ENCODE data around the gene CSNK2B.
"Not testable (repeated sequence)": the region's sequence is repeated elsewhere in the genome, so short reads cannot be mapped to it uniquely, and the experiment has no call there.

CSNK2B gene

DNA sequence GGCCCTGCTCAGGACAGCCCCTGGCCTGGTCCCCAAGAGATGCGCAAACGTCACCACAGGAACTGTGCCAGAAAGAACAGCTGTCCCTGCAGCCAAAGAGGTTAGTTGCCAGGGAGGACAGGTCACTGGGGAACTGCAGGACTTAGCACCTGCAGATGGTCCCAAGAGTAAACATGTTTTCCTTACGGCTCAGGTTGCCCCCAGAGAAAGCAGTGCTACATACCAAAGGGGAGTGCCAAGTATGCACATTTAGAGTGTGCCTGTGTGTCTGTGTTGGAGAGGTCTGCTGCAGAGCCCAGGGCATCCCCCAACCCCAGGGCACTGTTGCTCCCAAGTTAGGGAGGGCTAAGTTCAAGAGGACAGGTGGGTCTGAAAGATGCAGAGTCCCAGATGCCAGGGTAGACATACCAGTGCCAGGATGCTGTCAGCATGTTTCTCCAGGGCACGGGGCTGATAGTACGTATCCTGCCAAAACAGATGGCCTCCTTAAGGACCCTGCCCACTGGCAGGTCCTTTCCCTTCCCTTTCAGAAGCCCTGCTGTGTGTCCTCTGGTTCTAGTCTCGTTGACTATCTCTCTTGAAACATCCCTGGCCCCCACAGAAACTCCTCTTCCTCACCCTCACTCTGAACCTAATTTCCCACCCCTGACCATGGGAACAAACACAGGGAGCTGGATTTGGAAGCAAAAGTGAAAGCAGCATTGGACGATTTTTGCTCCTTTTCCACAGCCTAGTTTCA lies 36.0 kb downstream of the CSNK2B start:
- peak overlapping the region; percentile 99 for H3K4me3 Mint-ChIP-seq
- H3K27me3 Mint-ChIP-seq, result no peaks in the 10 kb centered on the region
- ATAC-seq (ENCODE audit: low read depth) (no peak), DNase-seq (ENCODE audit: low spot score in 2 of 2) (no peak)
- H3K9me3 Mint-ChIP-seq, result no peaks in the 10 kb centered on the region
- peaks cover 23% of the 10 kb centered on the region for H3K4me1 Mint-ChIP-seq
- peak overlapping the region; percentile 97 for H3K27ac Mint-ChIP-seq
- H3K36me3 Mint-ChIP-seq, result peaks cover 5% of the 10 kb centered on the region

- Mint-ChIP-seq H3K9me3 (no peaks in the 10 kb centered on the region), H3K4me1 (peaks cover 21% of the 10 kb centered on the region), H3K27me3 (no peaks in the 10 kb centered on the region), H3K36me3 (peaks cover 3% of the 10 kb centered on the region), H3K27ac (peak overlapping the region; percentile 97), H3K4me3 (peak overlapping the region; percentile 99)
- ATAC-seq (ENCODE audit: low read depth) (no peak), DNase-seq (ENCODE audit: low spot score in 2 of 2) (no peak)
Observed at GRCh38 chr6:31702405-31702818, 36.5 kb downstream of the CSNK2B start.

GRCh38 chr6:31702819-31703716 lies 37.2 kb downstream of the CSNK2B start, which contains the start of gene ABHD16A:
ABHD16A (minus strand) TSS chr6:31703324; CDS start chr6:31703281, 43 bp downstream.
- ATAC-seq (ENCODE audit: low read depth) (peak; percentile 95), DNase-seq (ENCODE audit: low spot score in 2 of 2) (peak; percentile 93 to 95)
- Mint-ChIP-seq H3K4me3 (peak within 1 kb of the TSS; percentile 99), H3K4me1 (peaks cover 17% of the 10 kb centered on the region), H3K36me3 (no peaks in the 10 kb centered on the region), H3K27me3 (no peaks in the 10 kb centered on the region), H3K9me3 (no peaks in the 10 kb centered on the region), H3K27ac (peak within 1 kb of the TSS; percentile 97)

DNA sequence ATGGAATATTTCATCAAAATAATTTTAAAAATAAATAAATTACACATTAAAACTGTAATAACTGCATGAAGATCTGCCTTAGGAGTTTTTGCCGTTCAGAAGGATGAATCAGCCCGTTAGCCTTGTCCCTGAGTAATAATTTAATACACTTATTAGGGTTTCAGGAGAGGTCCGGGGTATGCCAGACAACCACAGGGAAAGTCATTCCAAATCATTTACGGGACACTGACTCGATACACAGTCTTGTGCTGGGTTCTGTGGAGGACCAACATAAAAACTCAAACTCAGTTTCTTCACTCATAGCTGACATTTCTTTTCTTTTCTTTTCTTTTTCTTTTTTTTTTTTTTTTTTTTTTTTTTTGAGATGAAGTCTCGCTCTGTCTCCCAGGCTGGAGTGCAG lies 40.1 kb downstream of the CSNK2B start:
- ATAC-seq (ENCODE audit: low read depth) (no peak), DNase-seq (ENCODE audit: low spot score in 2 of 2) (no peak)
- Mint-ChIP-seq H3K27me3 (no peaks in the 10 kb centered on the region), H3K9me3 (no peaks in the 10 kb centered on the region), H3K4me3 (no peak overlapping the region), H3K36me3 (no peaks in the 10 kb centered on the region), H3K27ac (no peak overlapping the region), H3K4me1 (peaks cover 22% of the 10 kb centered on the region)

DNA sequence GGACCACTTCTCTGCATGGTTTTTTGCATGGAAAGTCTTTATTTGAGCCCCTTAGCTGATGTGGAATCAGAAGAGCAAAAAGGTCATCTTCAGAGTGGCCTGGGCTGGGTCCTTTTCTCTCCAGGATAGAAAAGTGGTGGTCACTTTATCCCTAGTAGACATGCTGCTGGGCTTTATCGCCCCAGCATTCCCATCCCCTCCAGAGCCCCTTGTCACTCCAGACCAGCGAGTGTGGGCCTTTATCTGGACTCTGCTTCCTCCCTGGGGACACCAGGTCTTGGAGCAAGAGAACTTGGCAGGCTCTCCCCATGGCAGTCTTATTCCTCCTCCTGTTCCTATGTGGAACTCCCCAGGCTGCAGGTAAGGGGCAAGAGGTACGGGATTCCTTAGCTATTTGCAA lies 40.7 kb downstream of the CSNK2B start, which contains the start of gene LY6G6F:
Gene LY6G6F, plus strand, starts transcription at position 268 of the 400 bp plus-strand sequence. Its CDS starts 41 bp downstream, at position 309.
- ATAC-seq (ENCODE audit: low read depth), result no peak
- Mint-ChIP-seq H3K27me3 (no peaks in the 10 kb centered on the region), H3K9me3 (no peaks in the 10 kb centered on the region), H3K4me1 (peaks cover 19% of the 10 kb centered on the region), H3K27ac (no peak within 1 kb of the TSS), H3K4me3 (no peak within 1 kb of the TSS), H3K36me3 (no peaks in the 10 kb centered on the region)
- no peak for DNase-seq (ENCODE audit: low spot score in 2 of 2)

DNA sequence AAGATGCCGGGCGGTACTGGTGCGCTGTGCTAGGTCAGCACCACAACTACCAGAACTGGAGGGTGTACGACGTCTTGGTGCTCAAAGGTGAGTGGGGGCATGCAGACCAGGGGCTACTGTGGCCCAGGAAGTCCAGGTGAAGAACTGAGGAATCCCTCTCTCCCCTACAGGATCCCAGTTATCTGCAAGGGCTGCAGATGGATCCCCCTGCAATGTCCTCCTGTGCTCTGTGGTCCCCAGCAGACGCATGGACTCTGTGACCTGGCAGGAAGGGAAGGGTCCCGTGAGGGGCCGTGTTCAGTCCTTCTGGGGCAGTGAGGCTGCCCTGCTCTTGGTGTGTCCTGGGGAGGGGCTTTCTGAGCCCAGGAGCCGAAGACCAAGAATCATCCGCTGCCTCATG lies 41.8 kb downstream of the CSNK2B start:
- DNase-seq (ENCODE audit: low spot score in 2 of 2) (no peak), ATAC-seq (ENCODE audit: low read depth) (no peak)
- no peaks in the 10 kb centered on the region for H3K36me3 Mint-ChIP-seq
- H3K27me3 Mint-ChIP-seq, result no peaks in the 10 kb centered on the region
- H3K4me1 Mint-ChIP-seq, result peaks cover 14% of the 10 kb centered on the region
- no peaks in the 10 kb centered on the region for H3K9me3 Mint-ChIP-seq
- no peak overlapping the region for H3K27ac Mint-ChIP-seq
- H3K4me3 Mint-ChIP-seq, result no peak overlapping the region

DNA sequence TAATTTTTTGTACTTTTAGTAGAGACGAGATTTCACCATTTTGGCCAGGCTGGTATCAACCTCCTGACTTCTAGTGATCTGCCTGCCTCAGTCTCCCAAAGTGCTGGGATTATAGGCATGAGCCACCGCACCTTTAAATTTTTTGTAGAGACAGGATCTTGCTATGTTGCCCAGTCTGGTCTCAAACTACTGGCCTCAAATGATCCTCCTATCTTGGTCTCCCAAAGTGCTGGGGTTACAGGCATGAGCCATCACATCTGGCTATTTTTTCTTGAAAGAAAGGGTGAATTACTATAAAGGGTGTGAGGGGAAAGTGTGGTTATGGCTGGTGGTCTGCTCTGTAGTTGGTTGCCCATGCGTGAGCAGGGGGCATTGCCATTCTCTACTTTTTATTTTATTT lies 42.3 kb downstream of the CSNK2B start:
- ATAC-seq (ENCODE audit: low read depth), result no peak
- no peak for DNase-seq (ENCODE audit: low spot score in 2 of 2)
- Mint-ChIP-seq H3K27ac (no peak overlapping the region), H3K27me3 (no peaks in the 10 kb centered on the region), H3K4me3 (no peak overlapping the region), H3K4me1 (peaks cover 14% of the 10 kb centered on the region), H3K36me3 (no peaks in the 10 kb centered on the region), H3K9me3 (no peaks in the 10 kb centered on the region)

DNA sequence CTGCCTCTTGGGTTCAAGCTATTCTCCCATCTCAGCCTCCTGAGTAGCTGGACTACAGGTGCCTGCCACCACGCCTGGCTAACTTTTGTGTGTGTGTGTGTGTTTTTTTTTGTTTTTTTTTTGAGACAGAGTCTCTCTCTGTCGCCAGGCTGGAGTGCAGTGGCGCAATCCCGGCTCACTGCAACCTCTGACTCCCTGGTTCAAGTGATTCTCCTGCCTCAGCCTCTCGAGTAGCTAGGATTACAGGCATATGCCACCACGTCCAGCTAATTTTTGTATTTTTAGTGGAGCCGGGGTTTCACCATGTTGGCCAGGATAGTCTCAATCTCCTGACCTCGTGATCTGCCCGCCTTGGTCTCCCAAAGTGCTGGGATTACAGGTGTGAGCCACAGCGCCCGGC lies 43.3 kb downstream of the CSNK2B start:
- H3K9me3 Mint-ChIP-seq, result not testable (repeated sequence)

GRCh38 chr6:31710523-31711219 lies 44.8 kb downstream of the CSNK2B start:
- ATAC-seq (ENCODE audit: low read depth), result no peak

More for the DNA sequence above, 43.3 kb downstream of the CSNK2B start:
- not testable (repeated sequence) for H3K4me3 Mint-ChIP-seq; DNase-seq (ENCODE audit: low spot score in 2 of 2); H3K27me3 Mint-ChIP-seq; ATAC-seq (ENCODE audit: low read depth); H3K36me3 Mint-ChIP-seq; H3K27ac Mint-ChIP-seq
- H3K4me1 Mint-ChIP-seq, result peaks cover 12% of the 10 kb centered on the region

GRCh38 chr6:31711233-31711632 lies 45.4 kb downstream of the CSNK2B start:
- DNase-seq (ENCODE audit: low spot score in 2 of 2) (no peak), ATAC-seq (ENCODE audit: low read depth) (no peak)
- Mint-ChIP-seq H3K9me3 (no peaks in the 10 kb centered on the region), H3K27me3 (no peaks in the 10 kb centered on the region), H3K36me3 (no peaks in the 10 kb centered on the region), H3K4me1 (peaks cover 12% of the 10 kb centered on the region), H3K27ac (no peak overlapping the region), H3K4me3 (no peak overlapping the region)

More at GRCh38 chr6:31710523-31711219, 44.8 kb downstream of the CSNK2B start:
- peak overlapping the region; percentile 52 for H3K4me3 Mint-ChIP-seq
- H3K27me3 Mint-ChIP-seq, result no peaks in the 10 kb centered on the region
- no peaks in the 10 kb centered on the region for H3K9me3 Mint-ChIP-seq
- DNase-seq (ENCODE audit: low spot score in 2 of 2), result no peak
- no peak overlapping the region for H3K27ac Mint-ChIP-seq
- H3K36me3 Mint-ChIP-seq, result no peaks in the 10 kb centered on the region
- H3K4me1 Mint-ChIP-seq, result peaks cover 12% of the 10 kb centered on the region

DNA sequence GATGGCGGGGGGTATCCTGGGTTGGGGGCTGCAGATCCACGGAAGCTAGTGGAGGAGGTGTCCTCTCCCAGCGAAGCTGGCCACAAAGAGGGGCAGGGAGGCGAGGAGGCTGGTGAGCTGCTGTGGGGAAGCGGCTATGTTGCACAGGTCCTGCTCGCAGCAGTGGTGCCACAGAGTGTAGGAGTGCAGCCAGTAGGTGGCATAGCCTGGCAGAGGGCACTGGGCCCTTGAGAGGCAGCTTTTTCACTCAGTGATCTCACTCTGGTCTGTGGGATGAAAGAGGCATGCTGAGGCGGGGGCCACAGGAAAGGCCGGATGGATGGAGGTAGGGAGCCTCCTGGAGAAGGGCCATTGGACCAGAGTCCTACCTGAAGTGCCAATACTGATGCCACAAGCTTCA lies 46.4 kb downstream of the CSNK2B start:
- H3K9me3 Mint-ChIP-seq, result no peaks in the 10 kb centered on the region
- ATAC-seq (ENCODE audit: low read depth) (peak; percentile 98), DNase-seq (ENCODE audit: low spot score in 2 of 2) (peak in 1 of 2 donors; percentile 30)
- no peak overlapping the region for H3K27ac Mint-ChIP-seq
- H3K27me3 Mint-ChIP-seq, result no peaks in the 10 kb centered on the region
- H3K4me3 Mint-ChIP-seq, result no peak overlapping the region
- H3K36me3 Mint-ChIP-seq, result no peaks in the 10 kb centered on the region
- peaks cover 12% of the 10 kb centered on the region for H3K4me1 Mint-ChIP-seq

DNA sequence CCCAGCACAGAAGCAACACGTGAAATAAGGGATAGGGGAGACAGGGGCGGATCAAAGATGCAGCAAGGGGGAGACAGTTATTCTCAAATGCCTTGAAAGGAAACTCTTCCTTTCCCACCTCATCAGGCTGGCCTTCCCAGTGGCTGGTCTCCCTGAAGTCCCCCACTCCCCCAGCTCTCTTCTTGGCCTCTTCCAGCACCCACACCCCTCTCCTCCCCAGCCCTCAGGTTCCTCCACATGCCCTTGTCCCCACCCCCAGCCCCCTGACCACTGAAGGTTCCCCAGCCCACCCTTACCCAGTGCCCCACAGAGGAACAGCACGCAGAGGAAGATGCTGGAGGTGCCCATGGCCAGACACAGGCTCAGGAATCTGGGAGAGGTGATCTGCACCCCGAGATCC lies 47.6 kb downstream of the CSNK2B start:
- H3K9me3 Mint-ChIP-seq, result no peaks in the 10 kb centered on the region
- no peaks in the 10 kb centered on the region for H3K27me3 Mint-ChIP-seq
- H3K4me3 Mint-ChIP-seq, result no peak overlapping the region
- DNase-seq (ENCODE audit: low spot score in 2 of 2) (no peak), ATAC-seq (ENCODE audit: low read depth) (no peak)
- H3K27ac Mint-ChIP-seq, result no peak overlapping the region
- H3K4me1 Mint-ChIP-seq, result peaks cover 12% of the 10 kb centered on the region
- no peaks in the 10 kb centered on the region for H3K36me3 Mint-ChIP-seq

- H3K4me3 Mint-ChIP-seq, result no peak overlapping the region
- DNase-seq (ENCODE audit: low spot score in 2 of 2), result no peak
- peaks cover 12% of the 10 kb centered on the region for H3K4me1 Mint-ChIP-seq
- H3K9me3 Mint-ChIP-seq, result no peaks in the 10 kb centered on the region
- H3K27me3 Mint-ChIP-seq, result no peaks in the 10 kb centered on the region
- no peaks in the 10 kb centered on the region for H3K36me3 Mint-ChIP-seq
- ATAC-seq (ENCODE audit: low read depth), result no peak
- H3K27ac Mint-ChIP-seq, result no peak overlapping the region
Observed at GRCh38 chr6:31713991-31714684, 48.3 kb downstream of the CSNK2B start.

All from memory B cell (primary cell).